ENCODE data around the gene SEPSECS.

Gene SEPSECS

GRCh38 chr4:25090516-25090915 is 69.7 kb downstream of the SEPSECS start:
- TF ChIP-seq CTCF (IDR thresholded peaks at IDR 0.05; ENCODE audit: borderline replicate concordance, extremely low read depth, low read length, poor library complexity, severe bottlenecking) (no peak), EZH2 (IDR thresholded peaks at IDR 0.05; ENCODE audit: borderline replicate concordance, low read depth, low read length, severe bottlenecking) (no peak)
- H3K4me2 ChIP-seq (ENCODE audit: insufficient read depth, low read length) = no peak overlapping the region
- DNase-seq = no peak
- H3K27me3 ChIP-seq (ENCODE audit: insufficient read depth, low read length, poor library complexity) = no peaks in the 10 kb centered on the region
- H4K20me1 ChIP-seq (ENCODE audit: insufficient read depth, low read length) = no peaks in the 10 kb centered on the region
- H3K27ac ChIP-seq (ENCODE audit: low read length) = no peak overlapping the region
- H3K36me3 ChIP-seq (ENCODE audit: insufficient read depth, low read length) = no peaks in the 10 kb centered on the region
- ATAC-seq (ENCODE audit: insufficient read depth, low read depth) = no peak
- H3K9ac ChIP-seq (ENCODE audit: low read depth, low read length) = no peak overlapping the region
- H3K4me1 ChIP-seq (ENCODE audit: insufficient read depth, low read length) = no peaks in the 10 kb centered on the region
- H3K4me3 ChIP-seq (ENCODE audit: low read depth in 1 of 2, low read length in 2 of 2) = no peak overlapping the region
- H3K79me2 ChIP-seq (ENCODE audit: insufficient read depth, low read length) = no peaks in the 10 kb centered on the region
- H3K9me3 ChIP-seq (ENCODE audit: insufficient read depth, low read length, severe bottlenecking) = peaks cover 4% of the 10 kb centered on the region
- H2AFZ ChIP-seq (ENCODE audit: low read depth, low read length) = no peak overlapping the region

GRCh38 chr4:25089051-25089763 is 71.0 kb downstream of the SEPSECS start:
- Histone ChIP-seq H3K36me3 (ENCODE audit: insufficient read depth, low read length) (no peaks in the 10 kb centered on the region), H3K27me3 (ENCODE audit: insufficient read depth, low read length, poor library complexity) (no peaks in the 10 kb centered on the region), H3K4me1 (ENCODE audit: insufficient read depth, low read length) (no peaks in the 10 kb centered on the region), H3K9ac (ENCODE audit: low read depth, low read length) (no peak overlapping the region), H3K79me2 (ENCODE audit: insufficient read depth, low read length) (no peaks in the 10 kb centered on the region), H3K27ac (ENCODE audit: low read length) (no peak overlapping the region), H3K4me2 (ENCODE audit: insufficient read depth, low read length) (no peak overlapping the region), H4K20me1 (ENCODE audit: insufficient read depth, low read length) (no peaks in the 10 kb centered on the region), H3K4me3 (ENCODE audit: low read depth in 1 of 2, low read length in 2 of 2) (no peak overlapping the region), H3K9me3 (ENCODE audit: insufficient read depth, low read length, severe bottlenecking) (peaks cover 4% of the 10 kb centered on the region), H2AFZ (ENCODE audit: low read depth, low read length) (no peak overlapping the region)
- ATAC-seq (ENCODE audit: insufficient read depth, low read depth) = no peak
- TF ChIP-seq EZH2 (IDR thresholded peaks at IDR 0.05; ENCODE audit: borderline replicate concordance, low read depth, low read length, severe bottlenecking) (no peak), CTCF (IDR thresholded peaks at IDR 0.05; ENCODE audit: borderline replicate concordance, extremely low read depth, low read length, poor library complexity, severe bottlenecking) (no peak)
- no peak for DNase-seq

GRCh38 chr4:25088093-25088952 is 71.9 kb downstream of the SEPSECS start:
- no peak overlapping the region for H2AFZ ChIP-seq (ENCODE audit: low read depth, low read length)
- H3K79me2 ChIP-seq (ENCODE audit: insufficient read depth, low read length) = no peaks in the 10 kb centered on the region
- no peak overlapping the region for H3K27ac ChIP-seq (ENCODE audit: low read length)
- peaks cover 4% of the 10 kb centered on the region for H3K9me3 ChIP-seq (ENCODE audit: insufficient read depth, low read length, severe bottlenecking)
- no peaks in the 10 kb centered on the region for H4K20me1 ChIP-seq (ENCODE audit: insufficient read depth, low read length)
- H3K4me1 ChIP-seq (ENCODE audit: insufficient read depth, low read length) = no peaks in the 10 kb centered on the region
- H3K36me3 ChIP-seq (ENCODE audit: insufficient read depth, low read length) = no peaks in the 10 kb centered on the region
- H3K4me2 ChIP-seq (ENCODE audit: insufficient read depth, low read length) = no peak overlapping the region
- ATAC-seq (ENCODE audit: insufficient read depth, low read depth) (no peak), DNase-seq (no peak)
- H3K9ac ChIP-seq (ENCODE audit: low read depth, low read length) = no peak overlapping the region
- H3K4me3 ChIP-seq (ENCODE audit: low read depth in 1 of 2, low read length in 2 of 2) = no peak overlapping the region
- TF ChIP-seq EZH2 (IDR thresholded peaks at IDR 0.05; ENCODE audit: borderline replicate concordance, low read depth, low read length, severe bottlenecking) (no peak), CTCF (IDR thresholded peaks at IDR 0.05; ENCODE audit: borderline replicate concordance, extremely low read depth, low read length, poor library complexity, severe bottlenecking) (no peak)
- H3K27me3 ChIP-seq (ENCODE audit: insufficient read depth, low read length, poor library complexity) = no peaks in the 10 kb centered on the region

Measured in DND-41 (cell line).